Suprapubic skin (tissue), 4 donors: ENCODE data around the gene TMEM170A. TPM values are rescaled to one million over a fixed set of nuclear protein-coding genes. Genes with fewer than 3 reads are reported as not detected.
"Not testable (repeated sequence)": the region's sequence is repeated elsewhere in the genome, so short reads cannot be mapped to it uniquely, and the experiment has no call there.

Experiments used
- DNase-seq, 2 donors: peaks; one replicate each; pipeline ENCODE4 v3.0.0-alpha.2; 2019; ENCODE audit warnings: low spot score in 2 of 2
- H3K27ac ChIP-seq: fragments of 200-600 bp; sonication (generic); one replicate; pipeline ENCODE4 v1.5.1; 2019
- H3K27me3 ChIP-seq: fragments of 200-600 bp; sonication (generic); one replicate; pipeline ENCODE4 v1.5.1; 2019
- H3K36me3 ChIP-seq: fragments of 200-600 bp; sonication (generic); one replicate; pipeline ENCODE4 v1.5.1; 2019
- H3K4me1 ChIP-seq: fragments of 200-600 bp; sonication (generic); one replicate; pipeline ENCODE4 v1.5.1; 2019
- H3K4me3 ChIP-seq: fragments of 200-600 bp; sonication (generic); one replicate; pipeline ENCODE4 v1.5.1; 2019; ENCODE audit warnings: mild to moderate bottlenecking
- H3K9me3 ChIP-seq: fragments of 200-600 bp; sonication (generic); one replicate; pipeline ENCODE4 v1.5.1; 2019
- EP300 ChIP-seq: sonication (generic); formaldehyde crosslinking; IDR thresholded peaks from one replicate; pipeline ENCODE4 v1.6.1; 2017; ENCODE audit warnings: antibody characterized with exemption
- POLR2A ChIP-seq, 2 donors: fragments of 450-650 bp; IDR thresholded peaks; one replicate each; pipeline ENCODE4 v1.6.1; 2017; ENCODE audit warnings: antibody characterized with exemption in 2 of 2, mild to moderate bottlenecking in 2 of 2, moderate library complexity in 2 of 2
- POLR2AphosphoS5 ChIP-seq, 3 donors: sonication (generic); formaldehyde crosslinking; IDR thresholded peaks; one replicate each; pipeline ENCODE4 v1.6.1; 2017; ENCODE audit warnings: antibody characterized with exemption in 3 of 3
- WGBS: methylation state at CpG from one replicate; pipeline ENCODE4 v1.1.5; 2018; 5-methylcytosine and 5-hydroxymethylcytosine counted together
- total RNA-seq, 4 donors: library from RNA; depleted of rRNA; stranded (reverse); fragments of >200 nt; gene quantifications; one replicate each; pipeline ENCODE4 v1.1.0, GENCODE V29; 2016
- TF ChIP-seq, protein P1 (sequence below), 2 donors: fragments of 200-600 bp in 1 of 2; fragments of 450-650 bp in 1 of 2; sonication (generic) in 1 of 2; IDR thresholded peaks; one replicate each; pipeline ENCODE4 v1.5.1; 2016 to 2019; ENCODE audit warnings: antibody characterized with exemption in 2 of 2, mild to moderate bottlenecking in 1 of 2, moderate library complexity in 1 of 2

The TMEM170A gene
- total RNA-seq, 4 donors from 2014 or later: 15.8 to 17.5 (median 16.5) TPM

DNA sequence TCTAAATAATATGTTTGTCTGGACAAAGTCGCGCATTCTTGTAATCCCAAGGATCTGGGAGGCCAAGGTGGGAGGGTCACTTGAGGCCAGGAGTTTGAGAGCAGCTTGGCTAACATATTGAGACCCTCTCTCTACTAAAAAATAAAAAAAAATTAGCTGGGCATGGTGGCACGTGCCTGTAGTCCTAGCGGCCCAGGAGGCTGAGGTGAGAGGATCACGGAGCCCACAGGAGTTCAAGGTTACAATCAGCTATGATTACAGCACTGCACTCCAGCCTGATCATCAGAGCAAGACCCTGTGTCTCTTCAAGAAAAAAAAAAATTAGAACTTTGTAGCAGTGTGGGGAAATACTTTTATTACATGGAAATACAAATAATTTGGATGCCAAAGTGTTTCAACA, 36.9 kb upstream of the TMEM170A start:
- Histone ChIP-seq H3K4me3 (no peak overlapping the region), H3K27ac (no peak overlapping the region), H3K36me3 (no peaks in the 10 kb centered on the region), H3K9me3 (no peaks in the 10 kb centered on the region), H3K4me1 (peaks cover 3% of the 10 kb centered on the region), H3K27me3 (no peaks in the 10 kb centered on the region)
- no peak for DNase-seq
- WGBS: 89% methylated on average over 5 of the region's 5 CpGs
- TF ChIP-seq, protein P1, sequence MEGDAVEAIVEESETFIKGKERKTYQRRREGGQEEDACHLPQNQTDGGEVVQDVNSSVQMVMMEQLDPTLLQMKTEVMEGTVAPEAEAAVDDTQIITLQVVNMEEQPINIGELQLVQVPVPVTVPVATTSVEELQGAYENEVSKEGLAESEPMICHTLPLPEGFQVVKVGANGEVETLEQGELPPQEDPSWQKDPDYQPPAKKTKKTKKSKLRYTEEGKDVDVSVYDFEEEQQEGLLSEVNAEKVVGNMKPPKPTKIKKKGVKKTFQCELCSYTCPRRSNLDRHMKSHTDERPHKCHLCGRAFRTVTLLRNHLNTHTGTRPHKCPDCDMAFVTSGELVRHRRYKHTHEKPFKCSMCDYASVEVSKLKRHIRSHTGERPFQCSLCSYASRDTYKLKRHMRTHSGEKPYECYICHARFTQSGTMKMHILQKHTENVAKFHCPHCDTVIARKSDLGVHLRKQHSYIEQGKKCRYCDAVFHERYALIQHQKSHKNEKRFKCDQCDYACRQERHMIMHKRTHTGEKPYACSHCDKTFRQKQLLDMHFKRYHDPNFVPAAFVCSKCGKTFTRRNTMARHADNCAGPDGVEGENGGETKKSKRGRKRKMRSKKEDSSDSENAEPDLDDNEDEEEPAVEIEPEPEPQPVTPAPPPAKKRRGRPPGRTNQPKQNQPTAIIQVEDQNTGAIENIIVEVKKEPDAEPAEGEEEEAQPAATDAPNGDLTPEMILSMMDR (IDR thresholded peaks at IDR 0.05): no peak
- TF ChIP-seq POLR2A (IDR thresholded peaks at IDR 0.05) (no peak), EP300 (no peak), POLR2AphosphoS5 (IDR thresholded peaks at IDR 0.05) (no peak)

DNA sequence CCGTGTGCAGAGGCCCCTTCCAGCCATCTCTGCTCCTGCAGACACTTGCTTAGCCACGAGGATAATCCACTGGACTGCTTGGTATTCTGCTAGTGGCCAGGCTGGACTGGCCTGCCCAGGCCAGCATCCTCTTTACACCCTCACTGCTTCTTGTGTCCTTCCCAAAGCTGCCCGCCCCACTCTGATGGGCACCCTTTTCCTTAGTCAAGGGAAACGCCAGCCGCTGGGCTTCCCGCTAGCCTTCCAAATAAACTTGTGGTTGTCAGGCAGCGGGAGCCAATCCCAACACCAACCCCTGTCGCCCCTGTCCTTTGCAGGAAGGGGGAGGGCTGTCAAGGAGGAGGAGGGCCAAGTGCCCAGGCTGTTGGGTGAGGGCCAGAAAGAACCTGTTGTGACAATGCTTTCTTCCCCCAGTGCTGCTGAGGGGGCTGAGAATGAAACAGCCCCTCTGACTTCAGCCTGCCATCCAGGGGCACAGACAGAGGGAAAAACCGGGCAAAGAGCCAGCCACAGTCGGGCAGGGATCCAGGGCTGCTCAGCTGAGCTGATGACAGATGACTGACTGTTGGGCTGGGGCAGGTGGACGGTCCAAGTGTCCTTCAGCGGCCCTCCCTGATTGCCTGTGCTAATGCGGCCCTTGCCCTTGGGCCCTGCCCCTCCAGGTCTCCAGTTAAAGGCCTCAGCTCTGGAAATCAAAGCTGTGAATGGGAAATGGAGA, 34.3 kb upstream of the TMEM170A start:
- H3K27ac ChIP-seq, DNase-seq, H3K4me3 ChIP-seq, H3K27me3 ChIP-seq, H3K36me3 ChIP-seq, H3K9me3 ChIP-seq: not testable (repeated sequence)
- WGBS: 29% methylated on average over 5 of the region's 13 CpGs
- peaks cover 14% of the 10 kb centered on the region for H3K4me1 ChIP-seq

DNA sequence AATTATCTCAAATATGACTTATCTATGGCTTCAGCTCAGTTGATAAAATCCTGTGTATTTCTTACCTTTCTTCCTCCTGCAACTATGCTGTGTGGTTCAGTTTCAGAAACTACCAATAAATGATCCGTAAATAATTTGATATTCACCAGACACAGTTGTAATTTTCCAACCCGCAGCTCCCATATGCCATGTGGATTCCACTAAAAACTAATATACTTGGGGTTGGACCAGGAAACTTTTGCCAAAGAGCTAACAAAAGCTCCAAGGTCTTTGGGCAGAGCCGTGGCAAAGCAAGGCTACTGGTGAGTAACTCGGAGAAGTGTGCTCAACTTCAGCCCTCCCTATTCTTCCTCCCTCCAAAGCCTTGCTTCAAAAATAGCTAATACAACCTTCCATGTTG, 33.1 kb upstream of the TMEM170A start:
- H3K27ac ChIP-seq: no peak overlapping the region
- H3K4me3 ChIP-seq: no peak overlapping the region
- H3K36me3 ChIP-seq: no peaks in the 10 kb centered on the region
- 65% methylated on average over 4 of the region's 4 CpGs for whole genome bisulfite sequencing
- peaks cover 14% of the 10 kb centered on the region for H3K4me1 ChIP-seq
- TF ChIP-seq POLR2AphosphoS5 (IDR thresholded peaks at IDR 0.05) (no peak), EP300 (no peak), POLR2A (IDR thresholded peaks at IDR 0.05) (no peak)
- TF ChIP-seq, protein P1 (IDR thresholded peaks at IDR 0.05): no peak
- H3K27me3 ChIP-seq: peaks cover 12% of the 10 kb centered on the region
- H3K9me3 ChIP-seq: no peaks in the 10 kb centered on the region
- DNase-seq: no peak

DNA sequence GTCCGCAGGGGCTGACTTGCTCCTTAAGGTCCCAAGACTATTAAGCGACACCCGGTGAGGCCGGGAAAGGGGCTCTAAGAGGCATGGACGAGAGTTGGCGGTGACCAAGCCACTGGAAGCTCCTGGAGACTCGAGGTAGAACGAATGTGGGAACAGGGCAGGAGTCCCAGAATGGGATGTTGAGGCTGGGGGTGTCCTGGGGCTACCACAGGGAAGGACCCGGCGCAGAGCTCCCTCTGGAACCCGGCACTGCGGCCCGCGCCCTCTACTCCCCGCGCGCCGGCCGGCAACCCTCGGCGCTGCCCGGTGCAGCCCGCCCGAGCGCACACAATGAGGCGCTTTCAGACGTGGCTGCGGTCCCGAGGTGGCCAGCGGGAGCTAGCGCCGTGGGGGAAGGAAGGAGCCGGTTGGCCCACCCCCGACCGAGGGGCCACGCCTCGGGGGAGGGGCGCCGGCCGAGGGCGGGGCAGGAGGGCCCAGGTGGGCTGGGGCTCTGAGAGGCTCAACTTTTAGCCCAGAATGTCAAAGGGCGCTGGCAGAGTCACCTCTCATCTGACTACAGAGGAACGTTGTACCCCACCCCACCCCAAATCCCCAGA, 30.7 kb upstream of the TMEM170A start, which contains the start of gene CHST6:
Gene CHST6 (minus strand): TSS at position 366 of the 599 bp plus-strand sequence. CDS start 15,613 bp downstream, outside the sequence.
- no peak for DNase-seq
- Histone ChIP-seq H3K4me3 (peak within 1 kb of the TSS; percentile 44), H3K36me3 (no peaks in the 10 kb centered on the region), H3K27me3 (peaks cover 16% of the 10 kb centered on the region), H3K27ac (no peak within 1 kb of the TSS), H3K4me1 (peaks cover 14% of the 10 kb centered on the region), H3K9me3 (no peaks in the 10 kb centered on the region)
- TF ChIP-seq POLR2A (IDR thresholded peaks at IDR 0.05) (no peak), POLR2AphosphoS5 (IDR thresholded peaks at IDR 0.05) (no peak)
- WGBS: under 1% methylated on average over 15 of the region's 43 CpGs

DNA sequence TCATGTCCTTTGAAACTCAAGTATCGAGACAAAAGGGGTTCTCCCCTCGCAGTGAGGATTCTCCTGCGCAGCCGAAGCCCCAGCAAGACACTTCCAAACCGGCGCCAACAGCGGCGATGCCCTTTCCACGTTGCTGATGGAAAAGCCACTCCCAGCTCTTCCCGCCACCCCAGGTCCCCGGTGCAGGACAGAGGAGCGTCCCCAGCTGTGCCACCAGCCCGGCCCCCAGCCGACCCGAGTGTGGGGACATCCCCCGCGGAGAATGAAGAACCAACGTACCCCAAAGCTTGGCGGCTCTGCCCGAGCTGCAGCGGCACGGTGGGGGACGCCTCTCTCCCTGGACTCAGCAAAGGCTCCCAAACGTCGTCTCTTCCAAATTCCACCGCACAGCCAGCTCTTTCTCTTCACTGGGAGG, 30.2 kb upstream of the TMEM170A start:
- no peak for DNase-seq
- no peaks in the 10 kb centered on the region for H3K9me3 ChIP-seq
- peaks cover 16% of the 10 kb centered on the region for H3K27me3 ChIP-seq
- H3K4me1 ChIP-seq: peaks cover 14% of the 10 kb centered on the region
- TF ChIP-seq, protein P1 (IDR thresholded peaks at IDR 0.05): no peak
- no peak for TF ChIP-seq EP300
- TF ChIP-seq POLR2AphosphoS5 (IDR thresholded peaks at IDR 0.05): no peak
- no peak for TF ChIP-seq POLR2A (IDR thresholded peaks at IDR 0.05)
- H3K27ac ChIP-seq: no peak overlapping the region
- WGBS: 14% methylated on average over 11 of the region's 26 CpGs
- peak overlapping the region; percentile 44 for H3K4me3 ChIP-seq
- H3K36me3 ChIP-seq: no peaks in the 10 kb centered on the region

DNA sequence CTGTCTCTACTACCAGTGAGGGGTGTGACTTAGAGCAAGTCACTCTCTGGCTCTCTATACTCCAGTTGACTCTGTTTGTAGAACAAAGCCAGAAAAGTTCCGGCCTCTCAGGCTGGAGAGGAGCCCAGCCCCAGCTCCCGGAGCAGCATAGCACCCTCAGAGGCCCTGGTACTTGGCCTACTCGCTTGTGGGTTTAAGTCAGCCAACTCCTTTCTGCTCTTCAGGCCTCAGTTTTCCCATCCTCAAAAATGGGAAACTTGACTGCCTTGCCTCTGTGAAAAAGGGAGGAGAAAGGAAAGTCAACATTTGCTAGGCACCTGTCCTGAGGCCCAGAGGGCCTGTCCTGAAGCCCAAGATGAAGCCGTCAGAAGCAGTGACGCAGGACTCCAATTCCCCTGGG, 29.7 kb upstream of the TMEM170A start:
- DNase-seq: no peak
- H3K27ac ChIP-seq: no peak overlapping the region
- no peaks in the 10 kb centered on the region for H3K36me3 ChIP-seq
- peaks cover 14% of the 10 kb centered on the region for H3K4me1 ChIP-seq
- TF ChIP-seq EP300: no peak
- TF ChIP-seq POLR2A (IDR thresholded peaks at IDR 0.05): no peak
- TF ChIP-seq, protein P1 (IDR thresholded peaks at IDR 0.05): no peak
- no peak for TF ChIP-seq POLR2AphosphoS5 (IDR thresholded peaks at IDR 0.05)
- 48% methylated on average over 5 of the region's 5 CpGs for WGBS
- H3K4me3 ChIP-seq: peak overlapping the region; percentile 44
- no peaks in the 10 kb centered on the region for H3K9me3 ChIP-seq
- H3K27me3 ChIP-seq: peaks cover 16% of the 10 kb centered on the region
